ENCODE measurements around the gene NADSYN1. TPM values are rescaled to one million over a fixed set of nuclear protein-coding genes. Genes with fewer than 3 reads are reported as not detected.

Gene NADSYN1
- total RNA-seq, 1 donor from 2014 or later: 71.0 TPM

DNA sequence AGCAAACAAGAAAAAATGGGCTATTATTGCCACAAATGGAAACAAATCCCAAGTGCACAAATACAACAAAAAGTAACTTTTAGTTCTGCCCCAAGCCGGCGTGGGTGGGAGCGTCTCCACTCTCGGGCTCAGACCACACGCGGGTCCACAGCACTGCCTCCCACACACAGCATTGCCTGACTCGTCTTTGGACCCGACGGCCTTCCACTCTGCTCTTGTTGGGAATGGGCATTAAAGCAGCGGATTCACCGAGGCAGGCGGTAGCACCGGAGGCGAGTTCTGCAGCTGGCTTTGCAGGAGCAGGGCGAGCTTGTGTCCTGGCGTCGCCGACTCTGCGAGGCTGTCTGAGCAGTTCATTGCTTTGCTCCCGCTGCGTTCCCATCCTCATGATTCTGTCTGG lies 23.0 kb downstream of the NADSYN1 start:
- H3K4me1 Mint-ChIP-seq: peaks cover 1% of the 10 kb centered on the region
- no peaks in the 10 kb centered on the region for H3K27me3 Mint-ChIP-seq (ENCODE audit: low read depth)
- DNase-seq (ENCODE audit: low spot score in 2 of 2, unreplicated experiment in 2 of 2): no peak
- no peak overlapping the region for H3K27ac Mint-ChIP-seq
- TF ChIP-seq, protein P1, sequence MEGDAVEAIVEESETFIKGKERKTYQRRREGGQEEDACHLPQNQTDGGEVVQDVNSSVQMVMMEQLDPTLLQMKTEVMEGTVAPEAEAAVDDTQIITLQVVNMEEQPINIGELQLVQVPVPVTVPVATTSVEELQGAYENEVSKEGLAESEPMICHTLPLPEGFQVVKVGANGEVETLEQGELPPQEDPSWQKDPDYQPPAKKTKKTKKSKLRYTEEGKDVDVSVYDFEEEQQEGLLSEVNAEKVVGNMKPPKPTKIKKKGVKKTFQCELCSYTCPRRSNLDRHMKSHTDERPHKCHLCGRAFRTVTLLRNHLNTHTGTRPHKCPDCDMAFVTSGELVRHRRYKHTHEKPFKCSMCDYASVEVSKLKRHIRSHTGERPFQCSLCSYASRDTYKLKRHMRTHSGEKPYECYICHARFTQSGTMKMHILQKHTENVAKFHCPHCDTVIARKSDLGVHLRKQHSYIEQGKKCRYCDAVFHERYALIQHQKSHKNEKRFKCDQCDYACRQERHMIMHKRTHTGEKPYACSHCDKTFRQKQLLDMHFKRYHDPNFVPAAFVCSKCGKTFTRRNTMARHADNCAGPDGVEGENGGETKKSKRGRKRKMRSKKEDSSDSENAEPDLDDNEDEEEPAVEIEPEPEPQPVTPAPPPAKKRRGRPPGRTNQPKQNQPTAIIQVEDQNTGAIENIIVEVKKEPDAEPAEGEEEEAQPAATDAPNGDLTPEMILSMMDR (IDR thresholded peaks at IDR 0.05; ENCODE audit: unreplicated experiment): no peak
- H3K9me3 Mint-ChIP-seq: no peaks in the 10 kb centered on the region
- H3K4me3 Mint-ChIP-seq: no peak overlapping the region
- H3K36me3 Mint-ChIP-seq: peaks cover 34% of the 10 kb centered on the region

DNA sequence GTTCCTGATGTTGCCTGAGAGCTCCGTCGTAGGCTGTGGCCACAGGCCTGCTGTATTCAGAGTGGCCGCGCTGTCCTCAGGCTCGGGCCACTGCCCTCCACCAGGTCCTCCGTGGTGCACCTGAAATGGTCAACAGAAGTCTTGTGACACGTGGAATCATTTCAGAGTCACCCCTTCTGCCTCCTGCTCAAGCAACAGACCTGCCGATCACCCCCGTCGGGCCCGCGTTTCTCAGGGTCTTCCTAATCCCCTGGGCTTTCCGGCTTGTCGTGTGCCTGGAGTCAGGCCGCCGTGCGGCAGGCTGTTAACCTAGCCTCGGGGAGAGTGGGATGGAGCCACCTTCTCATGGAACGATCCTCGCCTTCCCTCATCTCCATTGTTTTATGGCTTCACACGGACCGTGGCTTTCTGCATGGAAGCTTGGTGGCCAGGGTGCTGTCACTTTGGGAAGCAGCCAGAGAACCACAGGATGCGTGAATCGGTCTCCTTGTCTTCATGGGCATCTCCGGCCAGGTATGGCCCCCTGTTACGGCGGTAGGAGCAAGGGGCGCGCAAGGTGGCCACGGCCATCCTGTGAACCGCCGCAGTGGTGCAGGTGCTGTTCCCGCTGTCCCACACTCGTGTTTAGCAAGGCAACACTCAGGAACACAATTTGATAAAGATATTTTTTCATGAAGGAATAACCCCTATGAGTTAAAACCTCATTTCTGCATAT lies 24.1 kb downstream of the NADSYN1 start:
- no peak for DNase-seq (ENCODE audit: low spot score in 2 of 2, unreplicated experiment in 2 of 2)
- TF ChIP-seq, protein P1 (IDR thresholded peaks at IDR 0.05; ENCODE audit: unreplicated experiment): no peak
- no peak overlapping the region for H3K27ac Mint-ChIP-seq
- peaks cover 10% of the 10 kb centered on the region for H3K4me1 Mint-ChIP-seq
- no peaks in the 10 kb centered on the region for H3K27me3 Mint-ChIP-seq (ENCODE audit: low read depth)
- H3K36me3 Mint-ChIP-seq: peaks cover 41% of the 10 kb centered on the region
- no peaks in the 10 kb centered on the region for H3K9me3 Mint-ChIP-seq
- H3K4me3 Mint-ChIP-seq: no peak overlapping the region

DNA sequence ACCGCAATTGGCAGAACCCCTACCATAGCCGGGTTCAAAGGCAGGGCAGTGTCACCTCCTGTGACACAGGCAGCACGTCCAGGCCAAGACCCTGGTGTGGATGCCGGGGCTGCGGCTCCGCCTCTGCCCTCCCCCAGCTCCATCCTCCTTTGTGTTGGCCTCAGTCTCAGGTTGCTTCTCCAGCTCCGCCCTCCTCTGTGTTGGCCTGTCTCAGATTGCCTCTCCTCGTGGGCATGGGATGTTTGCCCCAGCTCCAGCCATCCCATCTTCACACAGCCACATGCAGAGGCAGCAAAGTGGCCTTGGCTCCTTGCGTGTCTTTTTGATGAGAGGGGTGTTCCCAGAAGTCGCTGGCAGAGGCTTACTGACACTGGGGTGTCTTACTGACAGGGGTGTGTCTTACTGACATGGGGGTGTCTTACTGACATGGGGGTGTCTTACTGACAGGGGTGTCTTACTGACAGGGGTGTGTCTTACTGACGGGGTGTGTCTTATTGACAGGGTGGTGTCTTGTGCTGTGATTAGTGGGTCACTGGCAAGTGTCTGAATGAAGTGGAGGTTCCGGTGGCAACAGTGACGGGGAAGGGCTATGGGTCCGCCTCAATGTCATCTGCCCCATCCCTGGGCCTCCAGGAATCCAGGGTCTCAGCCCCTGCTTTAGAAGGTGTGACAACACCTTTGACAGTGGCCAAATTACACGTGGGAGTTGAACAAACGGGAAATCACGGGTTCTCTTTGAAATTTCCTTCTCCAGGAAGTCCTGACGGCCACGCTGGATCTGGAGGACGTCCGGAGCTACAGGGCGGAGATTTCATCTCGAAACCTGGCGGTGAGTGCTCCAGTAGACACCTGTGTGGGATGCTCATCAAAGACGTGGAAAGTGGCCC lies 24.9 kb downstream of the NADSYN1 start:
- Mint-ChIP-seq H3K4me1 (peaks cover 10% of the 10 kb centered on the region), H3K4me3 (no peak overlapping the region), H3K9me3 (no peaks in the 10 kb centered on the region), H3K27ac (no peak overlapping the region), H3K36me3 (peaks cover 41% of the 10 kb centered on the region), H3K27me3 (ENCODE audit: low read depth) (no peaks in the 10 kb centered on the region)
- TF ChIP-seq, protein P1 (IDR thresholded peaks at IDR 0.05; ENCODE audit: unreplicated experiment): no peak
- DNase-seq (ENCODE audit: low spot score in 2 of 2, unreplicated experiment in 2 of 2): no peak

DNA sequence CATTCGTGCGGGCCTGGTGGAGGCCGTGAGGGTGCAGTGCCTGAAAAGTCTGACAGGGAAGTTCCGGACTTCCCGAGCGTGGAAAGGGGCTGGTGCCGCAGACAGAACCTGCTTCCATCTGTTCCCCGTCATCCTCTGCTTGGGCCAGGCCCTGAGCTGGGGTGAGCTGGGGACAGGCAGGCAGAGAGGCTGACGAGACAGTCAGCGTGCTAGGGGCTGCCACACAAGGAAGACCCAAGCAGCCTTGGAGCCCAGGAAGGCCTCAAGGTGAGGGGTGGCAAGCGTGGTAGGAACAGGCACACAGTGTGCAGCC lies 25.5 kb downstream of the NADSYN1 start:
- H3K4me3 Mint-ChIP-seq: no peak overlapping the region
- peaks cover 10% of the 10 kb centered on the region for H3K4me1 Mint-ChIP-seq
- peaks cover 46% of the 10 kb centered on the region for H3K36me3 Mint-ChIP-seq
- DNase-seq (ENCODE audit: low spot score in 2 of 2, unreplicated experiment in 2 of 2): no peak
- H3K9me3 Mint-ChIP-seq: no peaks in the 10 kb centered on the region
- H3K27ac Mint-ChIP-seq: no peak overlapping the region
- TF ChIP-seq, protein P1 (IDR thresholded peaks at IDR 0.05; ENCODE audit: unreplicated experiment): no peak
- no peaks in the 10 kb centered on the region for H3K27me3 Mint-ChIP-seq (ENCODE audit: low read depth)

DNA sequence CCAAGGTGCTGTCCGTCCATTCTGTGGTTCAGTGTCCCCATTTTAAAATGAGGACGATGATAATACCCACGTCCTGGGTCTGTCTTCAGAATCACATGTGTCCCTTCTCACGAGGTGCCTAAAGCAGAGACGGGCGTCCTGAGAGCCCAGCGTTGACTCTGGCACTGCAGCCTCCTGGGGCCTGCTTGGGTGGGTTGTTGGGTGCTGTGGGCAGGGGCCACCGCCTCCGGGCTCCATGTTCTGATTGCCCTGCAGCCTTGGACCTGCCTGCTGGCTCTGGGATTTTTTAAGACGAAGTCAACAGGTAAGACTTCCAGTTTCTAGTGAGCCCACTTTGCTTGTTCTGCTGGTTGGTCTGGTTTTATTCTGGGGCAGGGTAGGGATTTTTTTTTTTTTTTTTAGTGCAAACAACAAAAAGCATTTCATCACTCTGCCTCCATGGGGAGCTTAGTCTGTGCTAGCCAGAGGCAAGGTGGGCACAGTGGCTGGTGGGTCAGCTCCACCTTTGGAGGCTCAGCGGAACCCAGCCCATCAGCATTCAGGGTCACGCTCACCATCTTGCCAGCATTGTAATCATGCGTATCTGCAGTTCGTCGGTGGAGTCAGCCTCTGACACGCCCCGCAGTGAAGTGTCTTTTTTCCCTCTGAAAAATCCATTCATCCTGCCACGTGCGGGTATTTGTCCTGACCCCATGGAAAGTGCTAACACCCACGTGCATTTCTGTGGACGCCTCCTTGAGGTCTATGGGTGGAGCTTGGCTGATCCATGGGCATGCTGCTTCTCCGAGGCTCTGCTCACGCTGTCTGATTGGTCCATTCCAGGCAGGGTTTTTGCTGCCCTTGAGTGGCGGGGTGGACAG lies 28.3 kb downstream of the NADSYN1 start:
- peaks cover 58% of the 10 kb centered on the region for H3K36me3 Mint-ChIP-seq
- H3K4me1 Mint-ChIP-seq: peaks cover 10% of the 10 kb centered on the region
- TF ChIP-seq, protein P1 (IDR thresholded peaks at IDR 0.05; ENCODE audit: unreplicated experiment): no peak
- no peak for DNase-seq (ENCODE audit: low spot score in 2 of 2, unreplicated experiment in 2 of 2)
- no peaks in the 10 kb centered on the region for H3K27me3 Mint-ChIP-seq (ENCODE audit: low read depth)
- peak overlapping the region; percentile 50 for H3K27ac Mint-ChIP-seq
- no peaks in the 10 kb centered on the region for H3K9me3 Mint-ChIP-seq
- no peak overlapping the region for H3K4me3 Mint-ChIP-seq
